ENCODE results near the gene CYYR1.

Gene CYYR1

DNA sequence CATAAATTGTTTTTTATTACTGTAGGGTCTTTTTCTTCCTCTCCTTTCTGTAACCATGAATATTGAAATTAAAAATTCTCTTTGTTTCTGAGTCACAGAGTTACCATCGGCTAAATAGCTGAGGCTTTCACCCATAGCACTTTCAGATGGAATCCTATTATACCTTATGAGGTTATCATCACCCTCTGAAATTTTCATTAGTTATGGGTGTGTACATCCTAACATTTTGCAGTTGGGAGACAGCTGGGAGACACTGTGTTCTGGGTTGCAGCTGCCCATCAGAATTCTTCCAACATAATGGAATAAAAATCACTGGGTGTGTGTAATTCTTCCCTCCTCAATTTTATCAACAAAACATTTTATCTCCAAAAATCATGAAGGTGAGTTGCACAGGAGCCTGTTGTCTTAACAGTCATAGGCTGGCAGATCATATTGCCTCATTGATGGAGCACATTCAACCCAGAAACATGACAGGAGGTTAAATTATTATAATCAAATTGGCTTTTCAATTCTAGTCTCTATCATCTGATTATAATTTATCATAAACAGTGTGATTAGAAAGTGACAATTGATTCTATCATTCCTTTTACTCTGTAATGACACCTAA is 17.4 kb downstream of the CYYR1 start:
- H3K27me3 ChIP-seq (replicated peaks in 2 of 5; ENCODE audit: control insufficient read depth in 4 of 5, insufficient read depth in 5 of 5, low read length in 4 of 5) = no peaks in the 10 kb centered on the region
- WGBS (ENCODE audit: insufficient coverage) = no CpG with 5 or more reads among the region's 1 CpG
- peaks cover 2 to 22% (median 9%) of the 10 kb centered on the region in 4 experiments for H3K36me3 ChIP-seq (ENCODE audit: control insufficient read depth in 4 of 4, insufficient read depth in 4 of 4, low read length in 3 of 4)
- peaks cover 0 to 15% (median 0%) of the 10 kb centered on the region in 4 experiments for H3K4me1 ChIP-seq (ENCODE audit: control extremely low read depth in 1 of 4, control insufficient read depth in 4 of 4, insufficient read depth in 4 of 4, low read length in 3 of 4)
- H3K27ac ChIP-seq (ENCODE audit: insufficient read depth in 1 of 2, low read depth in 1 of 2, low read length in 2 of 2, poor library complexity in 1 of 2, severe bottlenecking in 2 of 2) = no peak overlapping the region
- ChIA-PET CTCF (no interaction called here), POLR2A (no interaction called here)
- no peaks in the 10 kb centered on the region for H3K9me3 ChIP-seq (ENCODE audit: control extremely low read depth in 1 of 5, control insufficient read depth in 4 of 5, insufficient read depth in 2 of 5, low read depth in 1 of 5, low read length in 4 of 5)
- no peak overlapping the region for H3K4me3 ChIP-seq (ENCODE audit: control insufficient read depth in 1 of 7, extremely low read depth in 1 of 7, insufficient read depth in 4 of 7, low read depth in 2 of 7, low read length in 6 of 7)
- DNase-seq = no peak

DNA sequence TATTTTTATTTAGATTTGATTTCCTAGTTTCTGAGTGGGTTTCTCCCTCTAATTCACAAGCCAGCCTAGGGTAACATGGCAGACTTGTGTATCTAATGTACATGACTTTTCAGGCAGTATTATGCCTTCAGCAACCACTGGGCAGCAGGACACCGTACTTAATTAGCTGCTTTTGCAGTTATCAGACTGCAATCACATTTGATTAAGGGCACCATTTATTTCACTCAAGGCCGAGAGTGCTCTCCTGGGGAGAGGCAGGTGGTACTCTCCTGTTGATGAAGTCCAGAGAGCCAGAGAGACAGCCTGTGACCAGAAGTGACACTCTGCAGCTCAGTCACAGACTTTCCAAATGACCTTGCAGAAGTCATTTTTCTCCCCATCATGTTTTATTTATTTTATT is 18.7 kb downstream of the CYYR1 start:
- Histone ChIP-seq H3K36me3 (ENCODE audit: control insufficient read depth in 4 of 4, insufficient read depth in 4 of 4, low read length in 3 of 4) (peaks cover 0 to 18% (median 7%) of the 10 kb centered on the region in 4 experiments), H3K27me3 (replicated peaks in 2 of 5; ENCODE audit: control insufficient read depth in 4 of 5, insufficient read depth in 5 of 5, low read length in 4 of 5) (no peaks in the 10 kb centered on the region), H3K4me1 (ENCODE audit: control extremely low read depth in 1 of 4, control insufficient read depth in 4 of 4, insufficient read depth in 4 of 4, low read length in 3 of 4) (peaks cover 0 to 15% (median 0%) of the 10 kb centered on the region in 4 experiments), H3K4me3 (ENCODE audit: control insufficient read depth in 1 of 7, extremely low read depth in 1 of 7, insufficient read depth in 4 of 7, low read depth in 2 of 7, low read length in 6 of 7) (no peak overlapping the region), H3K27ac (ENCODE audit: insufficient read depth in 1 of 2, low read depth in 1 of 2, low read length in 2 of 2, poor library complexity in 1 of 2, severe bottlenecking in 2 of 2) (no peak overlapping the region), H3K9me3 (ENCODE audit: control extremely low read depth in 1 of 5, control insufficient read depth in 4 of 5, insufficient read depth in 2 of 5, low read depth in 1 of 5, low read length in 4 of 5) (no peaks in the 10 kb centered on the region)
- ChIA-PET CTCF (interaction anchor here (0.9 kb wide), 1 partner anchor 18 kb away, joined by 5 read pairs; the partner anchor contains the start of gene CYYR1), POLR2A (no interaction called here)
- no peak for DNase-seq
- WGBS (ENCODE audit: insufficient coverage) = 100% methylated on average over 2 of the region's 2 CpGs

DNA sequence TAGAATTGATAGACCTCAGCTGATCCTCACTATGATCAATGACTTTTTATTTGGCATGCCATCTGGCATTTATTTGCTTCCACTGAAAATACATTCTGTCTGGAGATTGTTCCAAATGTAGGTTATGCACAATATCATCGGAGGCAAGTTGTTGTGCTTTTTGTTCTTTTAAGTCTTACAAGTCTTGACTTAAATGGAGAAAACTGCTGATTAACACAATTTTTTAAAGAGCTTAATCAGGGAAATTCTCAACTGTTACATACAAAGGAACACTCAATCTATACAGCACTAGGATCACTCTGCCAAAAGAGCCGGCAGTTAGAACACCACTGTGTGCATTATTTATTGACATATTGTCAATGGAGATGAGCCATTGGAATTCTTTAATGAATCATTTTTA is 19.2 kb downstream of the CYYR1 start:
- H3K27me3 ChIP-seq (replicated peaks in 2 of 5; ENCODE audit: control insufficient read depth in 4 of 5, insufficient read depth in 5 of 5, low read length in 4 of 5) = no peaks in the 10 kb centered on the region
- H3K4me3 ChIP-seq (ENCODE audit: control insufficient read depth in 1 of 7, extremely low read depth in 1 of 7, insufficient read depth in 4 of 7, low read depth in 2 of 7, low read length in 6 of 7) = no peak overlapping the region
- H3K27ac ChIP-seq (ENCODE audit: insufficient read depth in 1 of 2, low read depth in 1 of 2, low read length in 2 of 2, poor library complexity in 1 of 2, severe bottlenecking in 2 of 2) = no peak overlapping the region
- WGBS (ENCODE audit: insufficient coverage) = no CpG with 5 or more reads among the region's 2 CpGs
- POLR2A ChIA-PET = no interaction called here
- CTCF ChIA-PET = interaction anchor here (0.9 to 1.3 kb wide), 2 partner anchors 9 to 19 kb away, joined by 3 to 5 read pairs; partner anchors contain the start of gene CYYR1
- H3K4me1 ChIP-seq (ENCODE audit: control extremely low read depth in 1 of 4, control insufficient read depth in 4 of 4, insufficient read depth in 4 of 4, low read length in 3 of 4) = peaks cover 0 to 15% (median 0%) of the 10 kb centered on the region in 4 experiments
- H3K9me3 ChIP-seq (ENCODE audit: control extremely low read depth in 1 of 5, control insufficient read depth in 4 of 5, insufficient read depth in 2 of 5, low read depth in 1 of 5, low read length in 4 of 5) = no peaks in the 10 kb centered on the region
- peaks cover 0 to 16% (median 5%) of the 10 kb centered on the region in 4 experiments for H3K36me3 ChIP-seq (ENCODE audit: control insufficient read depth in 4 of 4, insufficient read depth in 4 of 4, low read length in 3 of 4)
- DNase-seq = no peak

DNA sequence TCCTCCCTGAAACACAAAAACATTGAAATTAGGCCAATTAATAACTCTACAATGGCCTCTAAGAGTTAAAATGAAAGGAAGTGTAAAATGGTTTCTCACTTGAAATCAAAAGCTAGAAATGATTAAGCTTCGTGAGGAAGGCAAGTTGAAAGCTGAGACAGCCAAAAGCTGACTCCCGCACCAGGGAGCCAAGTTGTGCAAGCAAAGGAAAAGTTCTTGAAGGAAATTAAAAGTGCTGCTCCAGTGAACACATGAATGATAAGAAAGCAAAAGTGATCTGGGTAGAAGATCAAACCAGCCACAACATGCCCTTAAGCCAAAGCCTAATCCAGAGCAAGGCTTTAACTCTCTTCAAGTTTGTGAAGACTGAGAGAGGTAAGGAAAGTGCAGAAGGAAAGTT is 22.8 kb downstream of the CYYR1 start:
- Histone ChIP-seq H3K27me3 (replicated peaks in 2 of 5; ENCODE audit: control insufficient read depth in 4 of 5, insufficient read depth in 5 of 5, low read length in 4 of 5) (no peaks in the 10 kb centered on the region), H3K27ac (ENCODE audit: insufficient read depth in 1 of 2, low read depth in 1 of 2, low read length in 2 of 2, poor library complexity in 1 of 2, severe bottlenecking in 2 of 2) (no peak overlapping the region), H3K36me3 (ENCODE audit: control insufficient read depth in 4 of 4, insufficient read depth in 4 of 4, low read length in 3 of 4) (peaks cover 0 to 5% (median 0%) of the 10 kb centered on the region in 4 experiments), H3K4me3 (ENCODE audit: control insufficient read depth in 1 of 7, extremely low read depth in 1 of 7, insufficient read depth in 4 of 7, low read depth in 2 of 7, low read length in 6 of 7) (no peak overlapping the region), H3K9me3 (ENCODE audit: control extremely low read depth in 1 of 5, control insufficient read depth in 4 of 5, insufficient read depth in 2 of 5, low read depth in 1 of 5, low read length in 4 of 5) (no peaks in the 10 kb centered on the region), H3K4me1 (ENCODE audit: control extremely low read depth in 1 of 4, control insufficient read depth in 4 of 4, insufficient read depth in 4 of 4, low read length in 3 of 4) (peaks cover 0 to 16% (median 2%) of the 10 kb centered on the region in 4 experiments)
- DNase-seq = no peak
- ChIA-PET CTCF (no interaction called here), POLR2A (no interaction called here)
- WGBS (ENCODE audit: insufficient coverage) = 92% methylated on average over 2 of the region's 2 CpGs

DNA sequence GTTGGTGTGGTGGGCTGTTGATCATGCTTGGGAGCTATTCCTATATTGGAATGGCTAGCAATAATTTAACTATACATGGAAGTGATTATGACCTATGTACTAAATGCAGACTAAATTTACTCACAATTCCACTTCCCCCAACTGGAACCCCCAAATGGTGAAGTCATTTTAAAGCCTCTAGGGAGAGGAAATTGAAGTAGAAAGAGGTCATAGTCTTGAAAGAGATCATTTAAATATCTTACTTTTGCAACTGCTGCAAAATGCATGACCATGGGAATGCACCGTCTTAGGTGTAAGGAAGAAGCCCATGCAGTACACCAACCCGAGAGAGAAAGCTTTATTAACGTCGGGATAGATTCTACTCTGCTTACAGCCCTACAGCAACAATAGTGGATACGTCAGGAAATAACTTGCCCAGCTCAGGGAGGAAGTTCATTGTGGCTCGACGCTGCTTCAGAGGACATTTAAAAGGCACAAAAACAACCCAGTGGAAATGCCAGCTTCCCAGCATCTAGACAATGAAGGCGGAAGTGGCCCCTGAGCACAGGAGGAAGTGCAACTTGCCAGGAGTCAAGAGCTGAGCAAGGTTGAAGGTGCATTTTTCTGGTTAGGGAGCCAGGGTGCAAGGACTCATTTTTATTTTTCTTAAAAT is 26.5 kb downstream of the CYYR1 start:
- 76% methylated on average over 6 of the region's 8 CpGs for WGBS (ENCODE audit: insufficient coverage)
- DNase-seq = no peak
- Histone ChIP-seq H3K27ac (ENCODE audit: insufficient read depth in 1 of 2, low read depth in 1 of 2, low read length in 2 of 2, poor library complexity in 1 of 2, severe bottlenecking in 2 of 2) (no peak overlapping the region), H3K27me3 (replicated peaks in 2 of 5; ENCODE audit: control insufficient read depth in 4 of 5, insufficient read depth in 5 of 5, low read length in 4 of 5) (no peaks in the 10 kb centered on the region), H3K9me3 (ENCODE audit: control extremely low read depth in 1 of 5, control insufficient read depth in 4 of 5, insufficient read depth in 2 of 5, low read depth in 1 of 5, low read length in 4 of 5) (no peaks in the 10 kb centered on the region), H3K36me3 (ENCODE audit: control insufficient read depth in 4 of 4, insufficient read depth in 4 of 4, low read length in 3 of 4) (peaks cover 0 to 8% (median 0%) of the 10 kb centered on the region in 4 experiments), H3K4me1 (ENCODE audit: control extremely low read depth in 1 of 4, control insufficient read depth in 4 of 4, insufficient read depth in 4 of 4, low read length in 3 of 4) (peaks cover 0 to 3% (median 2%) of the 10 kb centered on the region in 4 experiments), H3K4me3 (ENCODE audit: control insufficient read depth in 1 of 7, extremely low read depth in 1 of 7, insufficient read depth in 4 of 7, low read depth in 2 of 7, low read length in 6 of 7) (no peak overlapping the region)
- CTCF ChIA-PET = interaction anchor here (0.6 kb wide), 1 partner anchor 62 kb away, joined by 3 read pairs; no protein-coding TSS in a partner anchor
- POLR2A ChIA-PET = no interaction called here

DNA sequence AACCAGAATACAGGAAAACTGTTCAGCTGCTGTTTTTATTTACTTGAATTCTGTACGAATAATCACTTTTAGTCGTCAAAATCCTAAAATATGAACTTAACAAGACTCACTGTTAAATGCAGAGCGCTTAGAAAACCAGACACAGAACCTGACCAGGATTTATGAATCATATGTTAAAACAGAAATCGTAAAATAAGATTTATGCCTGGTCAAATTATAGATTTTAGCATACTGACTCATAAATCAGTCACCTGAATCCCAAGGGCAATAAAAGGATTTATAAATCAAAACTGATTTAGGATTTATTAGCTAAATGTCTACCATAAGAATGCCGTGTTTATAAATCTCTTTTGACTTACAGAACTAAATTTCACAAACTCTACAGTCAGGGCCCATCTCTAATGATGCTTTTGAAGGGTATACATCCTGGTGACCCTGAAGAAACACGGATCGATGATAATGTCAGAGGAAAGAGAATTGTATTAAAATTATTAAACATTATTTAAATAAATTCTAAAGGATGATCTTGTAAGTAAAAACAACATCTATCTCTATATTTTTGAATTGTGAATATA is 28.8 kb downstream of the CYYR1 start:
- 100% methylated on average over 3 of the region's 7 CpGs for WGBS (ENCODE audit: insufficient coverage)
- no peak overlapping the region for H3K27ac ChIP-seq (ENCODE audit: insufficient read depth in 1 of 2, low read depth in 1 of 2, low read length in 2 of 2, poor library complexity in 1 of 2, severe bottlenecking in 2 of 2)
- CTCF ChIA-PET = no interaction called here
- H3K4me1 ChIP-seq (ENCODE audit: control extremely low read depth in 1 of 4, control insufficient read depth in 4 of 4, insufficient read depth in 4 of 4, low read length in 3 of 4) = peaks cover 0 to 8% (median 5%) of the 10 kb centered on the region in 4 experiments
- H3K27me3 ChIP-seq (replicated peaks in 2 of 5; ENCODE audit: control insufficient read depth in 4 of 5, insufficient read depth in 5 of 5, low read length in 4 of 5) = no peaks in the 10 kb centered on the region
- no peaks in the 10 kb centered on the region for H3K9me3 ChIP-seq (ENCODE audit: control extremely low read depth in 1 of 5, control insufficient read depth in 4 of 5, insufficient read depth in 2 of 5, low read depth in 1 of 5, low read length in 4 of 5)
- POLR2A ChIA-PET = no interaction called here
- H3K36me3 ChIP-seq (ENCODE audit: control insufficient read depth in 4 of 4, insufficient read depth in 4 of 4, low read length in 3 of 4) = peaks cover 0 to 3% (median 1%) of the 10 kb centered on the region in 4 experiments
- H3K4me3 ChIP-seq (ENCODE audit: control insufficient read depth in 1 of 7, extremely low read depth in 1 of 7, insufficient read depth in 4 of 7, low read depth in 2 of 7, low read length in 6 of 7) = no peak overlapping the region
- no peak for DNase-seq

DNA sequence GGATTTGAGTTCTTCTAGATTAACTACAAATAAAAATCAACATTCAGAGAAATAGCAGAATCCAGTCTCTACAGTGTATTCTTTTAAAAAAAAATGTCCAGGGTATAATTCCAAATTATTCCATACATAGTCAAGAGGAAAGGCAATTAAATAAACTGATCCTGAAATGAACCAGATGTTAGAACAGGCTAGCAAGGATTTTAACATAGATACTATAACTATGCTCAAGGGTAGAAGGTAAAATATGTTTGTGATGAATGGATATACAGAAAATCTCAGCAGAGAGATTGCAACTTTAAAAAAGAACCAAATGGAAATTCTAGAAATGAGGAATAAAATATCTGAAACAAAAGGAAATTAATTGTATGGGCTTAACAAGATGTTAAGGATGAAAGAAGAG is 32.4 kb downstream of the CYYR1 start:
- peaks cover 0 to 9% (median 0%) of the 10 kb centered on the region in 5 experiments for H3K9me3 ChIP-seq (ENCODE audit: control extremely low read depth in 1 of 5, control insufficient read depth in 4 of 5, insufficient read depth in 2 of 5, low read depth in 1 of 5, low read length in 4 of 5)
- peaks cover 0 to 7% (median 3%) of the 10 kb centered on the region in 4 experiments for H3K4me1 ChIP-seq (ENCODE audit: control extremely low read depth in 1 of 4, control insufficient read depth in 4 of 4, insufficient read depth in 4 of 4, low read length in 3 of 4)
- H3K27me3 ChIP-seq (replicated peaks in 2 of 5; ENCODE audit: control insufficient read depth in 4 of 5, insufficient read depth in 5 of 5, low read length in 4 of 5) = no peaks in the 10 kb centered on the region
- no peak for DNase-seq
- peaks cover 2 to 11% (median 6%) of the 10 kb centered on the region in 4 experiments for H3K36me3 ChIP-seq (ENCODE audit: control insufficient read depth in 4 of 4, insufficient read depth in 4 of 4, low read length in 3 of 4)
- ChIA-PET CTCF (no interaction called here), POLR2A (interaction anchor here (0.5 kb wide), 1 partner anchor 113 kb away, joined by 3 read pairs; no protein-coding TSS in a partner anchor)
- no peak overlapping the region for H3K27ac ChIP-seq (ENCODE audit: insufficient read depth in 1 of 2, low read depth in 1 of 2, low read length in 2 of 2, poor library complexity in 1 of 2, severe bottlenecking in 2 of 2)
- H3K4me3 ChIP-seq (ENCODE audit: control insufficient read depth in 1 of 7, extremely low read depth in 1 of 7, insufficient read depth in 4 of 7, low read depth in 2 of 7, low read length in 6 of 7) = no peak overlapping the region

Data from common myeloid progenitor, CD34-positive (primary cell).